Stimulated activated CD4-positive, alpha-beta T cell treated with anti-CD3 and anti-CD28 coated beads, Interleukin-1b, Interleukin-23, amount 100 ng/mL, for 48 hours (primary cell): Measurements from ENCODE around the gene CFHR1.
"Not testable (repeated sequence)": the region's sequence is repeated elsewhere in the genome, so short reads cannot be mapped to it uniquely, and the experiment has no call there.

Source experiments
- DNase-seq: peaks from one replicate; pipeline ENCODE4 v3.0.0-alpha.2; 2020

Gene CFHR1

GRCh38 chr1:196819531-196819930 is at the start of gene CFHR1:
TSS of gene CFHR1 (plus strand) at chr1:196819731. CDS start at chr1:196819845, 114 bp downstream.
- not testable (repeated sequence) for DNase-seq

- DNase-seq, result not testable (repeated sequence)
Measured at GRCh38 chr1:196769823-196770222, 49.7 kb upstream of the CFHR1 start.

- no peak for DNase-seq
Measured at GRCh38 chr1:196773713-196774112, 45.8 kb upstream of the CFHR1 start.

GRCh38 chr1:196774175-196774574 is 45.4 kb upstream of the CFHR1 start:
- DNase-seq, result no peak

DNA sequence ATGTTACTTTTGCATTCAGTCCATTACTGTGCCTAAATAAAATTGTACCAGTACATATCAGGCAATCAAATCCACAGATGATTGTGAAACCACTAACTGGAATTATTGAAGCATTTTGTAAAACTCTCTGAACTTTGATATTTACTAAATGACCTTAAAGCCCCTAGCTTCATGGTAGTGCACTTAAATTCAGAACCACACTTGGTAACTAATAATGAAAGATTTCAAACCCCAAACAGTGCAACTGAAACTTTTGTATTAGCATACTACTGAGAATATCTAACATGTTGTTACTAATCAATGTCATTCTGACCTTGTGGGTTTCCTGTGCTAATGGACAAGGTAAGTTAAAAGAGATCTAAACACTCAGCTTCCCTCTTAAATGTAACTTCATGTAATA is 44.9 kb upstream of the CFHR1 start, which contains the start of gene CFHR3:
CFHR3 (plus strand) TSS at position 238 of the 400 bp plus-strand sequence; CDS start at position 285, 47 bp downstream.
- no peak for DNase-seq

DNA sequence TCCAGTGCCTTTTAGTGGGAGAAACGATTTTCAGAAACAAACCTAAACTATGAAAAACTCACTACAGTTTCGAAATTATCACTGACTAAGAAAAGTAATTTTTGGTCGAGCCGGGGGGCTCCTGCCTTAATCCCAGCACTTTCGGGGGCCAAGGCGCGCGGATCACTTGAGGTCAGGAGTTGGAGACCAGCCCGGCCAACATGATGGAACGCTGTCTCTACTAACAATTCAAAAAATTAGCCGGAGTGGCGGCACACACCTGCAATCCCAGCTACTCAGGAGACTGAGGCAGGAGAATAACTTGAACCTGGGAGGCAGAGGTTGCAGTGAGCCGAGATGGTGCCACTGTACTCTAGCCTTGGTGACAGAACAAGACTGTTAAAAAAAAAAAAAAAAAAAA is 41.9 kb upstream of the CFHR1 start:
- DNase-seq, result no peak

DNA sequence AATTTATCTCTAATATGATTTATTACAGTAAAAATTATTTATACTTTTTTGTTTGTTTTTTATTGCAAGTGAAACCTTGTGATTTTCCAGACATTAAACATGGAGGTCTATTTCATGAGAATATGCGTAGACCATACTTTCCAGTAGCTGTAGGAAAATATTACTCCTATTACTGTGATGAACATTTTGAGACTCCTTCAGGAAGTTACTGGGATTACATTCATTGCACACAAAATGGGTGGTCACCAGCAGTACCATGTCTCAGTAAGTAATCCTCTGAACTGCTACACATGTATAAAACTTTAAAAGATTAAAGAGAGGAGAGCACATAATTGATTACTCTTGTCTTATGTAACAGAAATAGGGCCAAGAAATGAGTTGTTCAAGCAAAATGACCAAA is 40.4 kb upstream of the CFHR1 start:
- no peak for DNase-seq

GRCh38 chr1:196791252-196791651 is 28.3 kb upstream of the CFHR1 start:
- not testable (repeated sequence) for DNase-seq

DNA sequence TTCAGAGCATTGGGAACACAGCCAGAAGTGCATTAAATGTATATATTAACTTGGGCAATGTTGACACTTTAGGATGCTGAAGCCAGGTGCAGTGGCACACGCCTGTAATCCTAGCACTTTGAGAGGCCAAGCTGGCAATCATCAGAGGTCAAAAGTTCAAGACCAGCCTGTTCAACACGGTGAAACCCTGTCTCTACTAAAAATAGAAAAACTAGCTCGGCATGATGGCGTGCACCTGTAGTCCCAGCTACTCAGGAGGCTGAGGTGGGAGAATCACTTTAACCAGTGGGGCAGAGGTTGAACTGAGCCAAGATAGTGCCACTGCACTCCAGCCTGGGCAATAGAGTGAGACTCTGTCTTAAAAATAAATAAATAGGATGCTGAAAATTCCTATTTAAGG is 25.4 kb upstream of the CFHR1 start:
- not testable (repeated sequence) for DNase-seq

DNA sequence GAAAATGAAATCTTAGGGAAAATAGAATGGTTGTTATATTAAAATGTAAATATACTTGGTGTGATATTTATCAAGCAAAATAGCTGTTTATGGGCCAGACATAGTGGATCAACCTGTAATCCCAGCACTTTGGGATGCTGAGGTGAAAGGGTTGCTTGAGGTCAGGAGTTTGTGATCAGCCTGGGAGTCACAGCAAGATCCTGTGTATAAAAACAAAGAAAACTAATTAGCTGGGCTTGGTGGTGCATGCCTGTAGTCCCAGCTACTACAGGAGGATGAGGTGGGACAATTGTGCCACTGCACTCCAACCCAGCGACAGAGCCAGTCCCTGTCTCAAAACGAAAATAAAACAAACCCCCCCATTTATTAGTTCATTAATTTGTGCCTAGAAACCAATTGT is 21.6 kb upstream of the CFHR1 start:
- no peak for DNase-seq

- not testable (repeated sequence) for DNase-seq
Measured at GRCh38 chr1:196801920-196802319, 17.6 kb upstream of the CFHR1 start.

- DNase-seq, result no peak
Measured at GRCh38 chr1:196808529-196809235, 10.8 kb upstream of the CFHR1 start.

- not testable (repeated sequence) for DNase-seq
Measured at GRCh38 chr1:196817442-196817841, 2.1 kb upstream of the CFHR1 start.

- DNase-seq, result not testable (repeated sequence)
Measured at GRCh38 chr1:196827860-196828259, 8.3 kb downstream of the CFHR1 start.

GRCh38 chr1:196849613-196850492 is 30.3 kb downstream of the CFHR1 start:
- not testable (repeated sequence) for DNase-seq

GRCh38 chr1:196856053-196856452 is 36.5 kb downstream of the CFHR1 start:
- no peak for DNase-seq

DNA sequence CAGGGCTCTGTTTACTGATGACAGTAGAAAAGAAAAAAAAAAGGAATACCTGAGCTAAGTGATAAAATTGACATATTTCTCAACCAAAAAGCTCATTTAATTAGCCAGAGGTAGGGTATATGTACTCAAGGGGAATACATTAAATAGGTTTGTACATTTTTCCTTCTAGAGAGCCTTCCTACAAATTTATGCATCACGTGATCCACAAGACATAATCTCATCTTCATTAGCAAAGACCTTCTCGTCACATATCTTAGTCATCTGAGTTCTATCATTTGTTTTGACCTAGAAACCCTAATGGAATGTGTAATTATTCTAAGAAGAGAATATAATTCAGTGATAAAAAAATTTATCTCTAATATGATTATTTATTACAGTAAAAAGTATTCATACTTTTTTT is 37.7 kb downstream of the CFHR1 start:
- DNase-seq, result no peak

DNA sequence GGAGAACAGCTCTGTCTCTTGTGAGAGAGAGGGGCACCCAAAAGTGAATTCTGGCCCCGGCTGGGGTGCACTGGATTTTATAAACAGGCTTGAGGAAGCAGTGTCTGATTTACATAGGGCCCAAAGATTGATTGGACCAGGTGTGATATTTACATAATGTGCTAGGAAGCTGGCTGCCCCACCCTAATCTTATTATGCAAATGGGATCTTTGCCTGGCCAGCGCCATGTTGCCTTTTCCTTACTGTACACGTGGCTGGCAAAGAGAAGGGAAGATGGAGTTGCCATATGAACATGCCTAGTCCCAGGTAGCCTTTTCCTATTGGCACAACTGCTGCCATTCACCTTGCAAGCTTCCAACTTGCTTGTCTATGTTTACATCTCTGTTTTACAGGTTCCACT is 39.3 kb downstream of the CFHR1 start:
- DNase-seq, result no peak

DNA sequence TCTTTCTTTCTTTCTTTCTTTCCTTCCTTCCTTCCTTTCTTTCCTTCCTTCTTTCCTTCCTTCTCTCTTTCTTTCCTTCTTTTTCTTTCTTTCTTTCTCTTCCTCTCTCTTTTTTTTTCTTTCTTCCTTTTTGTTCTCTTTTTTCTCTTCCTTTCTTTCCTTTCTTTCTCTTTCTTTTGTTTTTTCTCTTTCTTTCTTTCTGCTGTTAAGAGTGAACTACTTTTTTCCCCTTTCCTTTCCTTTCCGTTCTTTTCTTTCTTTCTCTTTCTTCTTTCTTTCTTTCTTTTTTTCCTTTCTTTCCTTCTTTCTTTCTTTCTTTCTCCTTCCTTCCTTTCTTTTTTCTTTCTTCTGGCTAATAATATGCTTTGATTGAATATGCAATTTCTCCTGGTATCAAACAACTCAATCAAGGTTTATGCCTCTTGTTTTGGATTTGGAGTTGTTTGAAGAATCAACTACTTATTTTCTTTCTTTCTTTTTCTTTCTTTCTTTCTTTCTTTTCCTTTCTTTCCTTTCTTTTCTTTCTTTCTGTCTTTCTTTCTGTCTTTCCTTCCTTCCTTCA is 40.9 kb downstream of the CFHR1 start:
- DNase-seq, result no peak

- DNase-seq, result no peak
Measured at GRCh38 chr1:196861429-196861828, 41.9 kb downstream of the CFHR1 start.

GRCh38 chr1:196866974-196867373 is 47.4 kb downstream of the CFHR1 start:
- DNase-seq, result no peak

GRCh38 chr1:196873385-196873784 is 53.9 kb downstream of the CFHR1 start:
- no peak for DNase-seq

DNA sequence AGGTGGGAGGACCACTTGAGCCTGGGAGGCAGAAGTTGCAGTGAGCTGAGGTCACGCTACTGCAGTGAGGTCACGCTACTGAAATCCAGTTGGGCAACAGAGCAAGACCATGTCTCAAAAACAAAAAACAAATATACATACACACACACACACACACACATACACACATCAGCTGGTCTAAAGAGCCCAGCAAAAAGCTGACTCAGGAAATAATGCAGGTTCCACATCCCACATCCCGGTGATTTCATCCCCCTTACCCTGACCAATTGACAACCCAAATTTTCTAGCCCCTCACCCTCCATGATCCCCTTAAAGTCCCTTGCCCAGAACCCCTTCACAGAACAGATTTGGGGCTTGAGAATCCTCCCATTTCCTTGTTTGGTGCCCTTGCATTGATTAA is 56.4 kb downstream of the CFHR1 start:
- no peak for DNase-seq

- DNase-seq, result no peak
Measured at GRCh38 chr1:196877964-196878363, 58.4 kb downstream of the CFHR1 start.
